SK-N-MC (cell line): Measurements from ENCODE around the gene SLC41A3.

Experiments used
- DNase-seq: peaks from one replicate; pipeline ENCODE4 v3.0.0-alpha.2; 2011; ENCODE audit warnings: low read depth, low spot score
- H3K27ac ChIP-seq: fragments of 200-600 bp; sonication (generic); 2 replicates; pipeline ENCODE4 v1.5.1; 2016; ENCODE audit warnings: mixed run types
- H3K36me3 ChIP-seq: fragments of 200-600 bp; sonication (generic); 2 replicates; pipeline ENCODE4 v1.6.1; 2017; ENCODE audit warnings: antibody characterized with exemption, low read length, mixed read lengths; ENCODE audit not compliant: insufficient read depth
- H3K4me3 ChIP-seq: fragments of 200-600 bp; sonication (generic); 2 replicates; pipeline ENCODE4 v1.5.1; 2016
- H3K9ac ChIP-seq: fragments of 200-600 bp; sonication (generic); 2 replicates; pipeline ENCODE4 v1.8.0; 2017; ENCODE audit warnings: mixed run types, mixed read lengths; ENCODE audit not compliant: insufficient read length
- H3K9me3 ChIP-seq: fragments of 200-600 bp; sonication (generic); 2 replicates; pipeline ENCODE4 v1.6.1; 2017; ENCODE audit warnings: low read depth, mild to moderate bottlenecking, antibody characterized with exemption, low read length, moderate library complexity, mixed read lengths
- EZH2 ChIP-seq: fragments of 200-600 bp; sonication (generic); IDR thresholded peaks from one replicate; pipeline ENCODE4 v1.6.1; 2017; ENCODE audit warnings: antibody characterized with exemption
- FOXP2 ChIP-seq: optimal IDR thresholded peaks from 2 replicates; pipeline ENCODE3; 2011; ENCODE audit warnings: mild to moderate bottlenecking, moderate library complexity; ENCODE audit not compliant: insufficient read depth; ENCODE audit errors: extremely low read length, control extremely low read depth
- POLR2AphosphoS5 ChIP-seq: IDR thresholded peaks from 2 replicates; pipeline ENCODE4 v1.6.1; 2012; ENCODE audit warnings: mild to moderate bottlenecking, low read depth, low read length, borderline replicate concordance

SLC41A3 gene

DNA sequence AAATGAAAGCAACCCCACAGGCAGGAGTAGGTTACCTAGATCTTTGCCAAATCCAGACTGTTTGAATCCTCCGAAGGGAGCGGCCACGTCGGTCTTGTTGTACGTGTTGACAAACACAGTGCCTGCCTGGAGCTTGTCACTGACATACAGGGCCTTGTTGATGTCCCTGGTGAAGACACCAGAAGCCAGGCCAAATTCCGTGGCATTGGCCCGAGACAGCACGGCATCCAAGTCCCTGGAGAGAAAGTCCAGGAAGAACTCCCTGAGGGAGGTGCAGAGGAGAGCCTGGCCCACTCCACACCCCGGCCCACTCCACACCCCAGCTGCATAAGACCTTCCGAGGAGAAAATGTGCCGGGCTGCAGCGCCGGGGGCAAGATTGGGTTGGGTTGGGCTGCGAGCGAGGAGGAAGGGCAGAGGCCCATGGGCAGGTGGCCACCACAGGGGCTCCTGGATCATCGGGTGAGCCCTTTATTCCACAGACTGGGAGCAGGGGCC is 21.8 kb upstream of the SLC41A3 start:
- TF ChIP-seq POLR2AphosphoS5 (no peak), FOXP2 (no peak), EZH2 (no peak)

DNA sequence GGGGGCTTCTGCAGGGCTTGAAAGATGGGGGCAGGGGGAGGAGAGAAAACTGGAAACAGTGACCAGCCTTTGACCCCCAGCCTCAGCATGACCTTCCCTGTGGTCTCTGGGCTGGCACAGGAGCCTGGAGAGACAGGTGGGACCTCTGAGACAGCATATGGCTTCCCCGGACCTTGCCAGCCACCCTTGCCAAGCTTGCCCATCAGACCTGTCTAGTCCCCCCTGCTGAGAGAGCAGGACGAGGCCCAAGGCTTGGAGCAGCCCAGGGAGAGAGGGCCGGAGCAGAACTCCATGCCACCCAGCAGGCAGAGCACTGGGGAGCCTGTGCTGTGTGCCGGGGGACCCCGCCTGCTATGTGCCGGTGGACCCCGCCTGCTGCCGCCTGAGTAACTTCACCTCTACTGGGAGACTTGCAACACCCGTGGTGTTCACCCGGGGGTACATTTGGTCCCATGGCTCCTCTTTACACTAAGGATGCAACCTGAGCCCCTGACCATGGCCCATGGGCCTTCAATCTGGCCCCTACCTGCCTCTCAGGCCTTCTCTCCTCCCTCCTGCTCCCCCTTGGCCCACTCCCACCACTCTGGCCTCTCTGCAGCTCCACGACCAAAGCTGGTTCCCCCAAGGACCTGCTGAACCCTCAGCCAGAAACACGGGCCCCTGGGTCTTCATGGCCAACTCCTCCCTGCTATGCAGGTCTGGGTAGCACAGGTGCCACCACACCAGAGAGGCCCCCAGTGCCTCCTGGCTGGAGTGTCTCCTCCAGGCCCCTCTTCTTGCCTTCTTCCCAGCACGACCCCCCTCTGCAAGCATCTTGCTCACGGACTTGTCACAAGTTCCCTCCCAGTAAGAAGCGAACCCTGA is 21.1 kb upstream of the SLC41A3 start:
- Histone ChIP-seq H3K4me3 (no peak overlapping the region), H3K36me3 (no peaks in the 10 kb centered on the region), H3K9me3 (no peaks in the 10 kb centered on the region), H3K9ac (no peak overlapping the region), H3K27ac (no peak overlapping the region)
- DNase-seq, result no peak
- TF ChIP-seq FOXP2, result no peak
- TF ChIP-seq EZH2, result no peak
- TF ChIP-seq POLR2AphosphoS5, result no peak

More for the DNA sequence above, 21.8 kb upstream of the SLC41A3 start:
- no peak for DNase-seq
- Histone ChIP-seq H3K36me3 (no peaks in the 10 kb centered on the region), H3K9me3 (no peaks in the 10 kb centered on the region), H3K9ac (no peak overlapping the region), H3K27ac (no peak overlapping the region), H3K4me3 (no peak overlapping the region)

DNA sequence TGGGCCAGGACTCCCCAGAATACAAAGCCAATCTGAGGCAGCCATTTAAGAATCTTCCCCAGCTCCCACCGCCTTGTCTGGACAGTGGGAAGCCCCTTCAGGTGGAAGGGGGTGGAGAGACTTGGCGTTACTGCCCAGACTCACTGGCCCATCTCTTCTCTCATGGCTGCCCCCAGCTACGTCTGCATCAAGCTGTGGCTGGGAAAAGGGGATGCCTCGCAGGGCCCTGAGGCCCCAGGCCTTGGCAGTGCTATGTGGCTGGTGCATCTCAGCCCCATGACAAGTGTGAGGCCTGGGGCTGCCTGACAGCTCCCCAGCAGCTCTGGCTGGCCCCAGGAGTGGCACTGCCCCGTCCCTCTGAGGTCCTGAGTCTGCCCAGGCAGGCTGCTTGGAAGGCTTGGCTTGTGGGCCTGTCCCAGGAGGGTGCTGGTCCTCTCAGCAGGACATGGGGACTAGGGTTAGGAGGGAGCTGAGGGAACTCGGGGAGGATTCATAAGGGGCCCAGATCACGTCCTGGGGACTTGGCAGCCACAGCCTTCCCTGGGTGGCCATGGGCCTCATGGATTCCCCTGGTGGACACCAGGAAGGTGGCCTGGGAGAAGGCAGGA is 20.2 kb upstream of the SLC41A3 start:
- TF ChIP-seq POLR2AphosphoS5 (no peak), EZH2 (no peak), FOXP2 (no peak)
- no peak for DNase-seq
- no peak overlapping the region for H3K9ac ChIP-seq
- H3K9me3 ChIP-seq, result no peaks in the 10 kb centered on the region
- H3K36me3 ChIP-seq, result no peaks in the 10 kb centered on the region
- no peak overlapping the region for H3K4me3 ChIP-seq
- no peak overlapping the region for H3K27ac ChIP-seq

DNA sequence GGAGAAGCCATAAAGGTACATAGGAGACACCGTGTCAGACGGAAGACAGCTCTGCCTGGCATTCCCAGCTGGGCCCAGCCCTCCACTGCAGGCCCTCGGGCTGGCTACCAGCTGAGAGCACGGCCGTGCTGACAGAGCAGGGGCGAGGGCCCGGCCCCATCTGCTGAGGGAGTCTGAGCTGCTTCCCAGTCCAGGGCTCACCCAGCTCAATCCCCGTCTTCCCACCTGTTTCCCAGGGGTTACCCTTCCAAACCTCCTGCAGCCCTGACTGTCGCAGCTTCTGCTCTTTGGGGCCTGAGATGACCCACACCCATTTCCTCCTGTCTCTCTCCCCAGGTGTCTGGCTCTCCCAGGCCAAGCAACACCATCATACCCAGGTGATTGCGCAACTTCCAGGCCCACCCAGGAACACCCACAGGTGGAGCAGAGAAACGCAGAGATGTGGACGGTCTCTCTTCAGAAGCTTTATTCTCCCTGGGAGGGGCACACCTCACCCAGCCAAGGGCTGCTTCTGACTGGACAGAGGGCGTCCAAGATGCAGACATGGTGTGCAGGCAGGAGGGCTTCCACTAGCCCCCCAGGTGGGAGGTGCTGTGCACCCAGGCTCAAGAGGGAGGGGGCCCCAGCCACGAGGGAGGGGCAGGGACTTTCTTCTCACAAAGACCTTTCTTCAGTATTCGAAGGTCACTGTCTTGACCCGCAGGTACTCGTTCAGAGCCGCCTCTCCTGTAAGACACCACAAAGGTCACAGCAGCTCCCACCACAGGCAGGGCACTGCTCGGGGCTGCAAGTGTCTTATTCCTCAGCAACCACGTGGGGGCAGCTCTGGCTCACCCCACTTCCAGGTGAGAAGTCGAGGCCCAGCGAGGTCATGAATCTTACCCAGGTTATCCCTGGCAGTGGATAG is 19.4 kb upstream of the SLC41A3 start:
- H3K9ac ChIP-seq, result no peak overlapping the region
- H3K27ac ChIP-seq, result no peak overlapping the region
- TF ChIP-seq FOXP2 (no peak), POLR2AphosphoS5 (no peak), EZH2 (no peak)
- no peaks in the 10 kb centered on the region for H3K36me3 ChIP-seq
- H3K9me3 ChIP-seq, result no peaks in the 10 kb centered on the region
- H3K4me3 ChIP-seq, result no peak overlapping the region
- DNase-seq, result no peak

DNA sequence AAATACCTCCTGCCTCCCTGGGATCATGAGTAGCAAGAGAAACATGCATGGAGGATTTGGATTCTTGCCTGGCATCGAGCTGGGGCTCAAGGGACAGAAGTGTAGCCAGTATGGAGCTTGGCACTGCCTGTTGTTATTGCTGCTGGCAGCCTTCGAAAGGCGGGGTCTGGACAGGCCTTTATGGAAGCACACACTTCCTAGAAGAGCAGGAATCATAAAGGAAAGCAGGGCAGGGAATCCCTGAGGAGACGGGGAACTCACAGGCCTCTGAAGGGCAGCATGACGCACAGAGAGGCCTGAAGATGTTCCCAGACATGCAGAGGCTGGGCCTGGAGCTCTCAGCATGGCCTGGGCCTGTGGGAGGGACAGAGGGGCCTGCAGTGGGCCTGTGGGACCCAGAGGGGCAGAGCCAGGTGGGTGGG is 18.6 kb upstream of the SLC41A3 start:
- Histone ChIP-seq H3K9me3 (no peaks in the 10 kb centered on the region; the same call in 1 of the 2 replicates), H3K27ac (no peak overlapping the region), H3K4me3 (no peak overlapping the region), H3K36me3 (no peaks in the 10 kb centered on the region), H3K9ac (no peak overlapping the region)
- TF ChIP-seq FOXP2, result no peak
- no peak for TF ChIP-seq POLR2AphosphoS5
- TF ChIP-seq EZH2, result no peak
- DNase-seq, result no peak

DNA sequence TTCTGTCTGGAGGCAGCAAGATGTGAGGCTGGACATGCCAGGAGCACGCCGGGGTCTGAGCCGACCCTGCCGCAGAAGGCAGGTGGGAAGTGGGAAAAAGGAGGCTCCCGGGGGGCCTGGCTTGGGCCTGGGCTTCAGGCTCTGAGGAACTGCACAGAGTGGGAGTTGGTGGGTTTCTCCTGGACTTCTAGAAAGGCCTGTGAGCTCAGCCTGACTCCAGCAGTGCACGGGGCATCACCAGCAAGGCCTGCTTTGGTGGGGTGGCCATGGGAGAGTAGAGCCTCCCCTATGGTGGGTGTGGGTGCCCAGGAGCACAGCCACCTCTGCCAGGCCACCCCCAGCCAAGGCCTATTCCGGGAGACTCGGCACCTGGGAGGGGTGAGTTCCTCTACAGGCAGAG is 18.1 kb upstream of the SLC41A3 start:
- no peak overlapping the region for H3K4me3 ChIP-seq
- TF ChIP-seq EZH2, result no peak
- TF ChIP-seq FOXP2, result no peak
- no peak for TF ChIP-seq POLR2AphosphoS5
- no peaks in the 10 kb centered on the region for H3K36me3 ChIP-seq
- H3K9ac ChIP-seq, result no peak overlapping the region
- DNase-seq, result no peak
- H3K9me3 ChIP-seq, result peaks cover 2% of the 10 kb centered on the region; the same call in 1 of the 2 replicates
- H3K27ac ChIP-seq, result no peak overlapping the region

DNA sequence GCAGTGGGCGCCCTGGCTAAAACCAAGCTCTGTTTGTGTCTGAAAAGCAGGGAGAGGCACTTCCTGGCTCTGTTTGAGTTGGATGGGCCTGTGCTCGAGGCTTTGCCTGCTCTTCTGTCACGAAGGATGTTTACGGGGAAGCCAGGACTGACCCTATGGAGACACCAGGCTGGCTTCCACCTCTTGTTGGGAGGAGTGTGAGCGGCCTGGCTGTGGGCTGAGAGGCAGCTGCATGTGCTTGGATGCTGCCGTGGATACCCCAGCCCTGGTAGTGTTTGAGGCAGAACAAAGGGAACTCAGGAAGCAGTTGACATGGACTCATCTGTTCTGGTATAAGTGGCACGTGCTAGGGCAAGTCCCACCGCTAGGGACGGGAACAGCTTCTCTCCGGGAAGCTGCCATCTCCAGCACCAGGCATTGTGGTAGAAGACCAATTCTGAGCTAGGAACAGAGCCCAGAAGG is 17.6 kb upstream of the SLC41A3 start:
- peaks cover 4% of the 10 kb centered on the region; the same call in 1 of the 2 replicates for H3K9me3 ChIP-seq
- no peaks in the 10 kb centered on the region for H3K36me3 ChIP-seq
- no peak for TF ChIP-seq FOXP2
- no peak for TF ChIP-seq POLR2AphosphoS5
- no peak for TF ChIP-seq EZH2
- DNase-seq, result no peak
- H3K27ac ChIP-seq, result no peak overlapping the region
- no peak overlapping the region for H3K9ac ChIP-seq
- no peak overlapping the region for H3K4me3 ChIP-seq

DNA sequence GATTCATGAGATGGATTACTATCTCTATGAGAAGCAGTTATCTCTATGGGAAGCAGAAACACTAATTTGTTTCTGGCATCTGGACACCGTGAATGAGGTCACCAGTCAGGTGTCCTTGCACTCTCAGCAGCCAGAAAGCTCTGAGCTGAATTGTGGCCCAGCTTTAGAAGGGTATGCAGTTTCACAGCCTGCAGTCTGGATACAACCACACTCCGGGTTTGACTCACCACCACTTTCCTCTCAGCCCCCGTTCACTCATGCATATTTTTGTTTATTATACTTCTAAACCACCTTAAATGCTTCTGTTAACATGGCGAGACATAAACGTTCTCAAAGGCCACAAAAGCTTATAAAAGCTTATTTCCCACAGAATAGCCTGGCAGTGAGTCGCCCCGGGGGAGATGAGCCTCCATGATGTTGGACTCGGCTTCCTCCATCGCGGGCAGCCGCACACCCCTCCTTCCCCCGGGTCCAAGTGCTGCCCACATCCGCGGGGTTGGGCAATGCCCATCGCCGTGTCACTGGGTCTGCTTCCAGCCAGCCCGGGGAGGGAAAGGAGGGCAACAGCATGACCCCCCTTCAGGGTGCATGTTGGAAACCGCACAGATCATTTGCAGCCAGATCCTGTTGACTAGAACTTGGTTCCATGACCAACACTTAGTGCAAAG is 16.8 kb upstream of the SLC41A3 start:
- Histone ChIP-seq H3K4me3 (no peak overlapping the region), H3K36me3 (no peaks in the 10 kb centered on the region), H3K27ac (no peak overlapping the region), H3K9ac (no peak overlapping the region), H3K9me3 (peaks cover 4% of the 10 kb centered on the region; the same call in 1 of the 2 replicates)
- TF ChIP-seq FOXP2 (no peak), POLR2AphosphoS5 (no peak), EZH2 (no peak)
- no peak for DNase-seq
